Endothelial cell of umbilical vein (primary cell): Measurements from ENCODE around the gene LCN9. TPM values are rescaled to one million over a fixed set of nuclear protein-coding genes. Genes with fewer than 3 reads are reported as not detected.

Experiments used
- polyA plus RNA-seq, 4 experiments: library from polyadenylated mRNA; depleted of rRNA in 3 of 4; stranded (reverse) in 3 of 4; unstranded in 1 of 4; fragments of >200 nt; gene quantifications; 2 replicates each; pipeline versions ENCODE4 v1.2.1 to v1.2.3, GENCODE V29; 2011 to 2012; ENCODE audit warnings: missing spikeins in 1 of 4
- total RNA-seq: library from RNA; stranded (reverse); gene quantifications from 2 replicates; pipeline ENCODE4 v1.2.3, GENCODE V29; 2021

The LCN9 gene
- total and polyA plus RNA-seq, 2 donors (not counting 3 experiments of a cell fraction or from before 2014, with no cell fraction given) = not detected

Other genes starting within 250 kb of the LCN9 start
- gene PPP1R26, start 183.5 kb upstream of the LCN9 start, total RNA-seq = 11.8 and 16.9 TPM in 2 replicates
- 5.7 and 5.9 TPM in 2 replicates for gene PPP1R26, start 183.5 kb upstream of the LCN9 start, polyA plus RNA-seq
- 48.0 and 50.8 TPM in 2 replicates for gene MRPS2, start 162.6 kb upstream of the LCN9 start, total RNA-seq
- 231 and 303 TPM in 2 replicates for gene MRPS2, start 162.6 kb upstream of the LCN9 start, polyA plus RNA-seq
- not detected in 2 replicates for gene LCN1, start 141.9 kb upstream of the LCN9 start, total RNA-seq
- gene LCN1, start 141.9 kb upstream of the LCN9 start, polyA plus RNA-seq = not detected in 2 replicates
- not detected in 2 replicates for gene OBP2A, start 117.2 kb upstream of the LCN9 start, total RNA-seq
- gene OBP2A, start 117.2 kb upstream of the LCN9 start, polyA plus RNA-seq = not detected in 2 replicates
- gene PAEP, start 101.6 kb upstream of the LCN9 start, total RNA-seq = not detected in 2 replicates
- gene PAEP, start 101.6 kb upstream of the LCN9 start, polyA plus RNA-seq = not detected in 2 replicates
- not detected in 2 replicates for gene GLT6D1, start 23.8 kb upstream of the LCN9 start, total RNA-seq
- gene GLT6D1, start 23.8 kb upstream of the LCN9 start, polyA plus RNA-seq = not detected in 2 replicates
- not detected in 2 replicates for gene SOHLH1, start 36.2 kb downstream of the LCN9 start, total RNA-seq
- gene SOHLH1, start 36.2 kb downstream of the LCN9 start, polyA plus RNA-seq = not detected in 2 replicates
- gene KCNT1, start 38.9 kb downstream of the LCN9 start, total RNA-seq = not detected in 2 replicates
- gene KCNT1, start 38.9 kb downstream of the LCN9 start, polyA plus RNA-seq = not detected in 2 replicates
- 25.5 and 30.6 TPM in 2 replicates for gene CAMSAP1, start 244.2 kb downstream of the LCN9 start, total RNA-seq
- 8.1 and 8.2 TPM in 2 replicates for gene CAMSAP1, start 244.2 kb downstream of the LCN9 start, polyA plus RNA-seq